Kidney (tissue), 14 donors: ENCODE results near the gene ARVCF. TPM values are rescaled to one million over a fixed set of nuclear protein-coding genes. Genes with fewer than 3 reads are reported as not detected.

ENCODE experiments used
- DNase-seq, 5 donors: peaks; one replicate each; pipeline ENCODE4 v3.0.0-alpha.2; 2013 to 2020
- FAIRE-seq: peaks from 2 replicates; lab custom pipeline; 2012; peaks lifted over from hg19 to GRCh38; lab: Jason Lieb, UNC
- H3K27ac ChIP-seq, 2 donors: one replicate each; pipeline ENCODE4 v1.7.0; 2013; ENCODE audit warnings: low read depth in 2 of 2, low read length in 2 of 2, inconsistent platforms in 1 of 2
- H3K27me3 ChIP-seq: one replicate; pipeline ENCODE4 v1.7.1; 2013; ENCODE audit warnings: low read length, inconsistent platforms; ENCODE audit not compliant: control insufficient read depth, insufficient read depth
- H3K36me3 ChIP-seq, 3 donors: one replicate each; pipeline versions ENCODE4 v1.7.0 to v1.7.1; 2013; ENCODE audit warnings: low read length in 3 of 3, control low read depth in 1 of 3, inconsistent platforms in 1 of 3; ENCODE audit not compliant: insufficient read depth in 3 of 3, control insufficient read depth in 2 of 3
- H3K4me1 ChIP-seq, 3 donors: one replicate each; pipeline versions ENCODE4 v1.7.0 to v1.7.1; 2013; ENCODE audit warnings: low read length in 3 of 3, inconsistent platforms in 1 of 3, low read depth in 1 of 3; ENCODE audit not compliant: control insufficient read depth in 2 of 3, insufficient read depth in 2 of 3
- H3K4me3 ChIP-seq, 3 donors: one replicate each; pipeline versions ENCODE4 v1.7.0 to v1.8.1; 2013; ENCODE audit warnings: low read length in 3 of 3, control low read depth in 1 of 3, inconsistent platforms in 1 of 3
- H3K9ac ChIP-seq, 3 donors: one replicate each; pipeline versions ENCODE4 v1.7.0 to v1.7.1; 2013; ENCODE audit warnings: low read length in 3 of 3, control low read depth in 1 of 3, inconsistent platforms in 1 of 3
- H3K9me3 ChIP-seq, 3 donors: one replicate each; pipeline versions ENCODE4 v1.7.0 to v1.7.1; 2013; ENCODE audit warnings: low read length in 3 of 3, control low read depth in 1 of 3, inconsistent platforms in 1 of 3; ENCODE audit not compliant: control insufficient read depth in 2 of 3, insufficient read depth in 1 of 3
- CTCF ChIP-seq: IDR thresholded peaks from 3 replicates; pipeline ENCODE4 v1.5.1; 2012; ENCODE audit warnings: mild to moderate bottlenecking, moderate library complexity, borderline replicate concordance; ENCODE audit not compliant: insufficient read depth; ENCODE audit errors: extremely low read depth
- intact Hi-C: fragments of 100-400 bp; cut with DNase I; formaldehyde crosslinking; loops from one replicate; pipeline ENCODE4 v1.11.1; 2022
- polyA plus RNA-seq: library from polyadenylated mRNA; stranded (reverse); fragments of 350-450 nt; fragmentation: Illumina TruSeq; extraction: RNeasy Lipid Tissue Mini Kit (QIAGEN cat#74804); gene quantifications from one replicate; pipeline ENCODE4 v1.2.3, GENCODE V29; 2014; ENCODE audit warnings: low read depth, low replicate concordance; ENCODE audit not compliant: insufficient read depth
- total RNA-seq: library from RNA; stranded (reverse); fragmentation: NEBNext Ultra II Directional; extraction: Animal tissue kit (Norgen Biotek cat#: 25700); gene quantifications from one replicate; pipeline ENCODE4 v1.2.1, GENCODE V29; 2021
- donor health status: control.
- donor health status: control.
- donor health status: control.
- donor health status: control.
- donor health status: control.
- donor health status: DM: yes; HTN: yes; CAD: no.
- donor health status: Normal renal cell carcinoma (clear cell type).

Gene ARVCF
- total and polyA plus RNA-seq, 2 donors from 2014 or later = 16.0 to 21.9 TPM

DNA sequence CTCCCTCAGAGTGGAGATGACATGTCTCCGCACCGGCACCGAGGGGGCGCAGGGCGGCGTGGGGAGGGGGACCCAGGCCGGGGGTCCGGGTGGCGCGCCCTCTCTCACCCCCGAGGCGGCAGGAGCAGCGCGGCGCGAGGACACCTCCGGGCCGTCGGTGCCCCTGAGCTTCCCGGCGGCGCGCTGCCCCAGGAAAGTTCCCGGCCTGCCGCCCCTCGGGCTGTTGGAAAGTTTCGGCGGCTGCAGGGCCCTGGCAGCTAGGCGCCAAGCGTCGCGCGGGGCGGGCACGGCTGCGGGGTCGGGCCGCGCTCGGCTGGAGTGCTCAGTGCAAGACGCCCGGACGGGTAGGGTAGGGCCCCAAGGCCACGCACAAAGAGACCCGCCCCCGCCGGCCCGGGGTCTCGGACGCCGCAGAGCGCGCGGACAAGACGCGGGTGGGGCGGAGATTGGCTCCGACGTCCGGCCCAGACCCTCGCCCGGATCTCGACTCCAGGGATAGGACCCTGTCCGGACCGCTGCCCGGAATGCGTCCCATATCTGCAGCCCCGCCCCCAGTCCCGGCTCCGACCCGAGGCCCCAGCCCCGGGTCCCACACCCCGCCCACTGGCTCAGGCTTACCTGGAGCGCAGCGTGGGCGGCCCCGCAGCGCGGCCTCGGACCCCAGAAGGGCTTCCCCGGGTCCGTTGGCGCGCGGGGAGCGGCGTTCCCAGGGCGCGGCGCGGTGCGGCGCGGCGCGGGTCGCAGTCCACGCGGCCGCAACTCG lies 471 bp downstream of the ARVCF start:
- intact Hi-C loops = no loop called here
- Histone ChIP-seq H3K27me3 (peaks cover 17% of the 10 kb centered on the region), H3K9me3 (no peaks in the 10 kb centered on the region), H3K4me1 (peaks cover 0 to 25% (median 5%) of the 10 kb centered on the region in 3 donors), H3K36me3 (no peaks in the 10 kb centered on the region), H3K9ac (peak overlapping the region in 1 of 3 donors; percentile 14), H3K27ac (no peak overlapping the region), H3K4me3 (peak overlapping the region in 2 of 3 donors; percentile 40 to 60)
- FAIRE-seq = no peak
- no peak for TF ChIP-seq CTCF
- DNase-seq = peak in 3 of 5 donors; percentile 45 to 80 (median 79)

GRCh38 chr22:20015187-20015625 lies 1.4 kb downstream of the ARVCF start:
- FAIRE-seq = no peak
- peak overlapping the region in 1 of 3 donors; percentile 48 for H3K9ac ChIP-seq
- no peak for TF ChIP-seq CTCF
- H3K27me3 ChIP-seq = peaks cover 17% of the 10 kb centered on the region
- H3K4me1 ChIP-seq = peaks cover 0 to 27% (median 6%) of the 10 kb centered on the region in 3 donors
- H3K36me3 ChIP-seq = no peaks in the 10 kb centered on the region
- H3K4me3 ChIP-seq = no peak overlapping the region
- no peak overlapping the region for H3K27ac ChIP-seq
- DNase-seq = peak in 1 of 5 donors; percentile 65
- H3K9me3 ChIP-seq = no peaks in the 10 kb centered on the region
- intact Hi-C loops = no loop called here

DNA sequence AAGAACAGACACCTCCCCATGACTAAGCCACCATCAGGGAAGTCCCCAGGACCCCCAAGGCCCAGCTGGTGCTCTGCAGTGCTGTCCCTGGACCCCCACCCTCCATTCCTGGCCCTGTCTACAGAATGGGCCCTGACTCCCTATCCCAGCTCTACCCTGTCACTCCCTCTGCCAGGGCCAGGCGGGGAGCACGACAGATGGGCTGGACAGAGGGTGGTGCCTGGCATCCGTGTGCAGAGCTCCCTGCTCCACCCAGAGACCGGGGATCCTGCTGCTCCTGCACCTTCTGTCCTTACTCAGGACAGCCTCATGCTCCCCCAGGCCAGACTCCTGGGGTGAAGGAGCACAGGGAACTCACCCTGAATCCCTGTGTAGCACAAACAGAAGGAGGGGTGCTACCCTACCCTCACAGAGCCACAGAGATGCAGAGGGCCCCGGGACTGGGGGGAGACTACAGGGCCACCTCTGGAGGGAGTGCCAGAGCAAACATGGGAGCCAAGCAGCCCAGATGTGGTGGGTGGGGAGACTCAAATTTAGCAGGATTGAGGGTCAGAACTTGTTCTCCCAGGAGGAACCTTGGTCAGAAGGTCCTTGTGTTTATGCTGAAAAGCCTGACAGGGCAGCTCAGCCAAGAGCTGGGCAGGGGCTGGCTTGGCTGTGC lies 2.0 kb downstream of the ARVCF start:
- H3K9ac ChIP-seq = no peak overlapping the region
- no peak overlapping the region for H3K27ac ChIP-seq
- H3K27me3 ChIP-seq = peaks cover 15% of the 10 kb centered on the region
- DNase-seq (peak in 2 of 5 donors; percentile 44 to 63), FAIRE-seq (no peak)
- H3K4me3 ChIP-seq = no peak overlapping the region
- intact Hi-C loops = loop anchor here (5.0 kb wide), 1 partner anchor 37 kb away; no protein-coding TSS in a partner anchor
- TF ChIP-seq CTCF = no peak
- no peaks in the 10 kb centered on the region for H3K9me3 ChIP-seq
- peaks cover 0 to 27% (median 11%) of the 10 kb centered on the region in 3 donors for H3K4me1 ChIP-seq
- no peaks in the 10 kb centered on the region for H3K36me3 ChIP-seq
